PFSK-1 (cell line): ENCODE results near the gene RINT1.

Experiments
- FOXP2 ChIP-seq: optimal IDR thresholded peaks from 2 replicates; pipeline ENCODE3; 2011; ENCODE audit warnings: borderline replicate concordance, control low read depth, inconsistent platforms; ENCODE audit not compliant: insufficient read depth; ENCODE audit errors: extremely low read length, extremely low read depth
- POLR2AphosphoS5 ChIP-seq: IDR thresholded peaks from 2 replicates; pipeline ENCODE4 v1.6.1; 2012; ENCODE audit warnings: low read depth, mild to moderate bottlenecking, control low read depth, low read length, moderate library complexity
- REST ChIP-seq, 2 experiments: IDR thresholded peaks; 2 replicates each; pipeline versions ENCODE4 v1.6.1 to v1.8.0; 2011 to 2012; ENCODE audit warnings: low read depth in 2 of 2, low read length in 2 of 2, control low read depth in 1 of 2, inconsistent platforms in 1 of 2, mild to moderate bottlenecking in 1 of 2, moderate library complexity in 1 of 2; ENCODE audit not compliant: insufficient read depth in 1 of 2
- SIN3A ChIP-seq: IDR thresholded peaks from 2 replicates; pipeline ENCODE4 v1.6.1; 2012; ENCODE audit warnings: mild to moderate bottlenecking, low read length, moderate library complexity, borderline replicate concordance; ENCODE audit not compliant: insufficient read depth
- TAF1 ChIP-seq: IDR thresholded peaks from 2 replicates; pipeline ENCODE4 v1.6.1; 2012; ENCODE audit warnings: low read length, control low read depth, borderline replicate concordance; ENCODE audit not compliant: insufficient read depth

- no peak for TF ChIP-seq REST (IDR thresholded peaks at IDR 0.05; ENCODE audit: insufficient read depth in 1 of 2, low read depth in 2 of 2, low read length in 2 of 2)
- TF ChIP-seq POLR2AphosphoS5: peak; percentile 99
- TF ChIP-seq SIN3A: no peak
- TF ChIP-seq TAF1: peak; percentile 96
- TF ChIP-seq FOXP2: peak; percentile 81
Measured at GRCh38 chr7:105531792-105532671, at the start of gene RINT1.
